NCI-H146 treated with DMSO at 0.1 percent for 48 hours (cell line): ENCODE measurements around the gene MAP4K1.

Experiments used
- DNase-seq: peaks from one replicate; lab custom pipeline; 2025; ENCODE audit not compliant: unreplicated experiment; lab: John Stamatoyannopoulos, UW

Gene MAP4K1

DNA sequence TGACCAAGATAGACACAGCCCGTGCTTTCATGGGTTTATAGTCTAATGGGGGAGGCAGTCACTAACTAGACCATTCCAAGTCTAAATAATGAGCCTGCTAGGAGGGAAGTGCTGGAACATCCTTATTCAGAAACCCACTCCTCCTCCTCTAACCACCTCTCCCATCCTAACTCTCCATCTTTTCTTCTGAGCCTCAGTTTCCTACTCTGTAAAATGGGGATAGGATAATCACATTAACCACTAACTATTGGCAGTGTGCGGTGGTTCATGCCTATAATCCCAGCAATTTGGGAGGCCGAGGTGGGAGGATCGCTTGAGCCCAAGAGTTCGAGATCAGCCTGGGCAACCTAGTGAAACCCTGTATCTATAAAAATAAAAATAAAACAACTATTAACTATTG lies 68.7 kb downstream of the MAP4K1 start:
- no peak for DNase-seq

DNA sequence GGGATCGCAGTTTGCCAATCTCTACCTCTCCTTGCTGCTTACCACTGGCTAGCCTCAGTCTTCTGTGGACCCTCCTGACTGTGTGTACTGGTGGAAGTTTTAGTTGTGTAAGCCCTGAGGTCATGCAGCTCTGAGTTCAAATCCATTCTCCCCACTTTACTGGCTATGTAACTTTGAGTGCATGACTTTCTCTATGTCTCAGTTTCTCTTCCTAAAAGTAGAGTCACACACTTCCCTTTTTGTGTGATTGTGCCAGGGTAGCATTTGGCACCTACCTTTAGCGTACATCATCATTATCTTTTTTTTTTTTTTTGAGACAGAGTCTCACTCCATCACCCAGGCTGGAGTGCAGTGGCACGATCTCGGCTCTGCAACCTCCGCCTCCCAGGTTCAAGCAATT lies 70.3 kb downstream of the MAP4K1 start:
- DNase-seq, result no peak

DNA sequence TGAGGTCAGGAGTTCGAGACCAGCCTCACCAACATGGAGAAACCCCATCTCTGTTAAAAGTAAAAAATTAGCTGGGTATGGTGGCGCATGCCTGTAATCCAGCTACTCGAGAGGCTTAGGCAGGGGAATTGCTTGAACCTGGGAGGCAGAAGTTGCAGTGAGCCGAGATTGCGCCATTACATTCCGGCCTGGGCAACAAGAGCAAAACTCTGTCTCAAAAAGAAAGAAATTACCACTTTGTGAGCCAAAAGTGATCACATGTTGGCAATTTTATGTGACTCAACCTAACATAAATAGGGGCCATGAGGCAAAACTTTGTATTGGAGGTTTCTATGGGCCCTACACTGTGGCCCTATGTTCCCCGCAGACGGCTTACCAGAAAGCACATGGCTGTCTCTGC lies 72.2 kb downstream of the MAP4K1 start:
- no peak for DNase-seq

DNA sequence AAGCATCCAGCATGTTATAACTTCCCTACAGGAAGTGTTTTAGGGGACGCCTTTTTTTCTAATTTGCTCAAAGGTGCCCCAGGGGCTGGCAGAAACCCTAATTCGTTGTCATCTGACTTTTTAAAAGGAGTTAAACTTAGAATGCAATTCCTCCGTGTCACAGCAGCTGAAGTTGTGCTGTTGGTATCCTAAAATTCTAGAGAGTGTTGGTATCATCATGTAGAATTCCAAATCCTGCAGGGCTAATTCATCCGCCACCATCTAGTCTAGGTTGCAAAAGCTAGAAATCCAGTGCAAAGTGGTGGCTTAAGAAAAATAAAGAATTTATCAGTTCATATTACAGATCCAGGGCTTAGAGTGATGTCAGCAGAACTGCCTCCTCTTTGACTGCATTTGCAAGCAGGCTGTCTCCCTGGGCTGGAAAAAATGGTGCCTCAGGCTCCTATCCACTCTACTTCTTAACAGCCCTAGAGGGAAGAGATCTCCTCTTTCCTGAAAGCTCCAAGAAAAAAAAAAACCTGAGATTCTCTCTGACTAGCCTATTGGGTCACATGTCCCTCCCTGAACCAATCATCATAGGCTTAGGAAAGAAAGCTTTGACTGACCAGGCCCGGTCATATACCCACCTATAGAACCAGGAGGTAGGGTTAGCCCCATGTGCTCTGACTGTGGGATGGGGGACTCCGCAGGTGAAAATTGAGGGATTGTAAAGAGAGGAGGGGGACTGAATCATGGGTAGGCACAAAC lies 73.0 kb downstream of the MAP4K1 start:
- no peak for DNase-seq

DNA sequence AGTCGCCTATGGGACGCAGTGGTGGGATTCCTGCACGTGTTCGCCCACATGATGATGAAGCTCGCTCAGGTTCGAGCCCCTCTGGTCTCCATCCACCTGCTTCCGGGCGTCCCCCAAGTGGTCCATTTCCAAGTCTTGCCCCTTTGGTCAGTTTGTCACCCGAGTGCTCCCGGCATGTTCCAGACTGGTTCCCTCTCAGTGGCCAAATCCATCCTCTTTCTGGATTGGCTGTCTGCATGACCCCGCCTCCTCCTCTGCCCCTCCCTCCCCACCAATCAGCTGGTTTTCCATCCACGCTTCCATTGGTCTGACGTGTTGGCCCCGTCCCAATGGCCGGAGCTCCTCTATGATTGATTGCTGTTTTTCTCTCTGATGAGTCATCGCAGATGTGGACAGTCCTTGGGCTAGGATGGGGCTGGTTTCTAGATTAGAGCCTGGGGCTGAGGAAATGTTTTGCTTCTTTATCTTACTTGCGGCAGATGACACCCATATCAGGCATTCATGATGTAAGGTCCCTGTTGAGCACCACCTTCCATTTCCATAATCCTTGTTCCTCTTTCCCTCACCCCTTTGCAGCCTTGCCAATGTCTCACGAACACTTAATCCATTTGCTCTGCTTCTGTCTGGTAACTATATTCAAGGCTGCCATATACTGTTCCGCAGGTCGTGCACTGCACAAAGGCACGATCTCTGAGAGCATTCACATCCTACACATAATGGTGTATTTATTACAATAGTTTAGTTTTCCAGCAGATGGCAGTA lies 73.8 kb downstream of the MAP4K1 start:
- DNase-seq, result peak; percentile 32

DNA sequence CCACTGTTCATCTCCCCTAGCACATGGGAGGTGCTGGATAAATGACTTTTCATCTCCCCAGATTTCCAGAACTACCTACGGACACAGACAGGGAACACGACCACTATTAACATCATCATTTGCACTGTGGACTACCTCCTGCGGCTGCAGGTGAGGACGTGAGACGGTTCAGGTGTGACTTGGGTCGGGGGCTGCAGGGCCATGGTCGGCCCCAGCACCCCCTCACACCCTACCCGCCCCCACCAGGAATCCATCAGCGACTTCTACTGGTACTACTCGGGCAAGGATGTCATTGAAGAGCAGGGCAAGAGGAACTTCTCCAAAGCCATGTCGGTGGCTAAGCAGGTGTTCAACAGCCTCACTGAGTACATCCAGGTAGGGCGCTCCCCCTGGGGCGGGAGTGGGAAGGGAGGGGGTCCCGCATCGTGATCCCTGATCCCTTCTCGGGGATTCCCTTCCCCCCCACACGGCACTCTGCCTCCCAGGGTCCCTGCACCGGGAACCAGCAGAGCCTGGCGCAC lies 74.4 kb downstream of the MAP4K1 start:
- no peak for DNase-seq

DNA sequence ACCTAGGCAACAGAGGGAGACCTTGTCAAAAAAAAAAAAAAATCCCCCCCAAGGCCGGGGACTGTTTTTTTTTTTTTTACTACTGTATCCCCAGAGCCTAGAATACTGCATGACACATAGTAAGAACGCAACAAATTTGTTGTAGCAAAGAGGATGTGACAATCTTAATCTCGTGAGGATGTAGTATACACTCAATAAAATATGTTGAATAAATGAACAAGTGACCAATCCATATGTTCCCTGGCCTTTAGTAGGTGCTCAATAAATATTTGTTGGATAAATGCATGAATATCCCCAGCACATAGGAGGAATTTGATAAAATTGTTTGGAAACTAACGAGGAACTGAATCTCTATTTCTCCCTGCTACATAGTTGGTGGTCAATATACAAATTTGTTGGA lies 75.7 kb downstream of the MAP4K1 start:
- no peak for DNase-seq

DNA sequence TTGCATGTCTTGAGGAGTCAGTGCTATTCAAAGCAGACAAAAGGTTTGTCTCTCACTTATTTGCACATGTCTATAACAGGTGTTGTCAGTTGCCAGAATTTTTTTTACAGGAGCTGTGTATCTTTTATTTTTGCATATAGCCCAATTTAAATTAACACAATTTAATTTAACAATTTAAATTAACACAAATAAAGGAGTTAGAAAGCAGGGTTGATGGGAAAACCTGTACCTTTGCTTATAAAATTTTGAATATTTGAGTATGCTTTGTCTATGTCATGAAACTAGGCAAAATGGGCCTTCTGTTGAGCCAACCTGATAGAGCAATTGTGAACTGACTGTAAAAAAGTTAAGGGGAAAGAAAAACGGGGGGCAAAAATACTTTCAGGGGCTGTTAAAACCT lies 78.0 kb downstream of the MAP4K1 start:
- DNase-seq, result no peak

DNA sequence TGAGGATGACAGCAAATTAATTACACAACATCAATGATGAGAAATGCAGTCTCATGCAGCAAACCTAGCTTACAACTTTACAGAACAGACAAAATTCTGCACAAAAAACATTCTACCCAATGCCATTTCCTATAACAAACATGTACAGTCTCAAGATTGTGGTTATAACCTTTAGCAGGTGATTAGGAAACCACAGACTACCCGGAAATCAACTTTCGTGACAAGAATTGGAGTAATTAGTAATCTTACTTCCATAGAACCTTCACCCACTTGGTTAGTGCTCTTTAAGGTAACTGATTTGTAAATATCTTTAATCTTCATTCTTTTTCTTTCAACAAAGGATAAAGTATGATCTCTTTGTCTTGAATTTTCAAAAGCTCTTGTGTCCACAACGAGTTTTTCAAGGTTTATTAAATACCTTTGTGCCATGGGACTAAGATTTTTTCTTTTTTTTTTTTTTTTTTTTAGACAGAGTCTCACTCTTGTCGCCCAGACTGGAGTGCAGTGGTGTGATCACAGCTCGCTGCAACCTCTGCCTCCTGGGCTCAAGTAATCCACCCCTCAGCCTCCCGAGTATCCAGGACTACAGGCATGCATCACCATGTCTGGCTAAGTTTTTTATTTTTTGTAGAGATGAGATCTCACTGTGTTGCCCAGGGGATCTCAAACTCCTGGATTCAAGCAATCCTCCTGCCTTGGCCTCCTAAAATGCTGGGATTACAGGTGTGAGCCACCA lies 78.8 kb downstream of the MAP4K1 start:
- no peak for DNase-seq

DNA sequence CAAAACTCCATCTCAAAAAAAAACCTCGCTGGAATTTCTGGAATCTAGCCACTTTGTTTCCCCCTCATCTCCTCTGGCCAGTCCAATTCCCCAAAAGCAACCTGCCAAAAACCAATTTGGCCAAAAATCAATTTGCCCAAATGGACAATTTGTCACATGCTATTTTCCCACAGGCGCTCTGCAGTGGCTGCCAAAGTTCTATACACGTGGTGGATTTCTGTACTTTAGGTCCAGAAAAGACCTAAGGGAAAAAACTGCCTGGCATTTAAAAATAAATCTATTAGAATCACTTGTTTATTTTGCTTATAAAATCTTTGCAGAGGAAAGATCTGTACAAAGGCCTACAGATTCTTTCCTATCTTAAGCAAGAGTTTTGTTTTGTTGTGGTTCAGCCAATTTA lies 79.4 kb downstream of the MAP4K1 start:
- DNase-seq, result no peak
